ENCODE data around the gene LZTFL1. TPM values are rescaled to one million over a fixed set of nuclear protein-coding genes. Genes with fewer than 3 reads are reported as not detected.

LZTFL1 gene
- total RNA-seq, 4 donors from 2014 or later: 13.8 to 44.5 (median 21.0) TPM

GRCh38 chr3:45803252-45803935 is 38.5 kb downstream of the LZTFL1 start:
- intact Hi-C loops (cut with DNase I; ENCODE audit: low total_unique reads): no loop called here
- no peak for TF ChIP-seq CTCF (IDR thresholded peaks at IDR 0.05)
- no peak for TF ChIP-seq POLR2A (IDR thresholded peaks at IDR 0.05)
- no peaks in the 10 kb centered on the region for H3K9me3 ChIP-seq
- H3K27me3 ChIP-seq: no peaks in the 10 kb centered on the region
- H3K27ac ChIP-seq: no peak overlapping the region
- no peaks in the 10 kb centered on the region for H3K4me1 ChIP-seq
- H3K36me3 ChIP-seq: no peaks in the 10 kb centered on the region
- H3K4me3 ChIP-seq: no peak overlapping the region
- no peak for DNase-seq

GRCh38 chr3:45802146-45802545 is 39.8 kb downstream of the LZTFL1 start:
- no peak for DNase-seq
- intact Hi-C loops (cut with DNase I; ENCODE audit: low total_unique reads): no loop called here
- H3K4me3 ChIP-seq: no peak overlapping the region
- no peak overlapping the region for H3K27ac ChIP-seq
- H3K27me3 ChIP-seq: no peaks in the 10 kb centered on the region
- no peaks in the 10 kb centered on the region for H3K4me1 ChIP-seq
- H3K9me3 ChIP-seq: no peaks in the 10 kb centered on the region
- no peak for TF ChIP-seq CTCF (IDR thresholded peaks at IDR 0.05)
- TF ChIP-seq POLR2A (IDR thresholded peaks at IDR 0.05): no peak
- no peaks in the 10 kb centered on the region for H3K36me3 ChIP-seq

- intact Hi-C loops (cut with DNase I; ENCODE audit: low total_unique reads): no loop called here
- no peak for DNase-seq
- Histone ChIP-seq H3K4me3 (no peak overlapping the region), H3K9me3 (no peaks in the 10 kb centered on the region), H3K4me1 (peaks cover 0 to 6% of the 10 kb centered on the region in 2 donors), H3K27ac (no peak overlapping the region), H3K36me3 (no peaks in the 10 kb centered on the region), H3K27me3 (peaks cover 0 to 12% of the 10 kb centered on the region in 2 donors)
- TF ChIP-seq POLR2A (IDR thresholded peaks at IDR 0.05) (no peak), CTCF (IDR thresholded peaks at IDR 0.05) (no peak)
Observed at GRCh38 chr3:45800611-45801010, 41.3 kb downstream of the LZTFL1 start.

GRCh38 chr3:45799586-45799985 is 42.3 kb downstream of the LZTFL1 start:
- TF ChIP-seq POLR2A (IDR thresholded peaks at IDR 0.05) (no peak), CTCF (IDR thresholded peaks at IDR 0.05) (no peak)
- Histone ChIP-seq H3K27ac (no peak overlapping the region), H3K27me3 (peaks cover 0 to 12% of the 10 kb centered on the region in 2 donors), H3K4me3 (no peak overlapping the region), H3K4me1 (peaks cover 0 to 7% of the 10 kb centered on the region in 2 donors), H3K36me3 (no peaks in the 10 kb centered on the region), H3K9me3 (no peaks in the 10 kb centered on the region)
- DNase-seq: no peak
- intact Hi-C loops (cut with DNase I; ENCODE audit: low total_unique reads): no loop called here

- TF ChIP-seq POLR2A (IDR thresholded peaks at IDR 0.05) (no peak), CTCF (IDR thresholded peaks at IDR 0.05) (no peak)
- H3K27me3 ChIP-seq: peaks cover 0 to 12% of the 10 kb centered on the region in 2 donors
- H3K4me3 ChIP-seq: no peak overlapping the region
- no peaks in the 10 kb centered on the region for H3K36me3 ChIP-seq
- no peak for DNase-seq
- no peaks in the 10 kb centered on the region for H3K9me3 ChIP-seq
- intact Hi-C loops (cut with DNase I; ENCODE audit: low total_unique reads): no loop called here
- peaks cover 0 to 7% of the 10 kb centered on the region in 2 donors for H3K4me1 ChIP-seq
- no peak overlapping the region for H3K27ac ChIP-seq
Observed at GRCh38 chr3:45798034-45798433, 43.9 kb downstream of the LZTFL1 start.
